Ovary (tissue), 9 donors: ENCODE measurements around the gene BICDL1. TPM values are rescaled to one million over a fixed set of nuclear protein-coding genes. Genes with fewer than 3 reads are reported as not detected.
A peak's percentile ranks its signal among the peaks of the same experiment; 100 is the strongest.

Experiments used
- DNase-seq, 5 donors: peaks; one replicate each; pipeline ENCODE4 v3.0.0-alpha.2; 2019 to 2020
- H3K27ac ChIP-seq, 2 donors: fragments of 200-600 bp; one replicate each; pipeline versions ENCODE4 v1.5.1 to v1.8.0; 2019 to 2022
- H3K27me3 ChIP-seq: fragments of 200-600 bp; one replicate; pipeline ENCODE4 v1.8.0; 2022
- H3K36me3 ChIP-seq: fragments of 200-600 bp; sonication (generic); one replicate; pipeline ENCODE4 v1.5.1; 2019
- H3K4me1 ChIP-seq: one replicate; pipeline ENCODE4 v1.8.1; 2013; ENCODE audit warnings: mild to moderate bottlenecking, moderate library complexity; ENCODE audit not compliant: insufficient read depth
- H3K4me3 ChIP-seq: fragments of 200-600 bp; sonication (generic); one replicate; pipeline ENCODE4 v1.5.1; 2017
- H3K9me3 ChIP-seq, 2 donors: fragments of 200-600 bp in 1 of 2; sonication (generic) in 1 of 2; one replicate each; pipeline versions ENCODE4 v1.5.1 to v1.8.1; 2013 to 2019; ENCODE audit warnings: mild to moderate bottlenecking in 1 of 2, moderate library complexity in 1 of 2
- CTCF ChIP-seq, 3 donors: fragments of 450-650 bp in 2 of 3; fragments of 200-600 bp in 1 of 3; IDR thresholded peaks; one replicate each; pipeline versions ENCODE4 v1.5.1 to v1.8.0; 2016 to 2022; ENCODE audit warnings: antibody characterized with exemption in 3 of 3, mild to moderate bottlenecking in 1 of 3
- EP300 ChIP-seq: sonication (generic); formaldehyde crosslinking; IDR thresholded peaks from one replicate; pipeline ENCODE4 v1.6.1; 2017; ENCODE audit warnings: antibody characterized with exemption
- POLR2A ChIP-seq: fragments of 450-650 bp; IDR thresholded peaks from one replicate; pipeline ENCODE4 v1.6.1; 2017; ENCODE audit warnings: antibody characterized with exemption, mild to moderate bottlenecking, moderate library complexity
- WGBS, 3 donors: extraction: QIAGEN DNeasy Blood & Tissue Kit in 1 of 3; methylation state at CpG; one replicate each; pipeline versions ENCODE4 v1.1.5 to v1.1.7; 2013 to 2017; 5-methylcytosine and 5-hydroxymethylcytosine counted together
- intact Hi-C, 4 donors: fragments of 100-400 bp; cut with DNase I; formaldehyde crosslinking; loops; one replicate each; pipeline versions ENCODE4 v1.11.0 to v1.15.1; 2022 to 2023
- polyA plus RNA-seq, 2 donors: library from polyadenylated mRNA; stranded (reverse); fragments of 200-250 nt in 1 of 2; fragments of 350-450 nt in 1 of 2; fragmentation: Illumina TruSeq in 1 of 2; extraction: RNeasy Lipid Tissue Mini Kit (QIAGEN cat#74804) in 1 of 2; gene quantifications; one replicate each; pipeline ENCODE4 v1.2.3, GENCODE V29; 2013 to 2014
- total RNA-seq, 7 donors: library from RNA; depleted of rRNA in 2 of 7; stranded (reverse); fragments of >200 nt in 2 of 7; fragmentation: NEBNext Ultra II Directional in 3 of 7; extraction: Animal tissue kit (Norgen Biotek cat#: 25700) in 3 of 7; gene quantifications; one replicate each; pipeline versions ENCODE4 v1.1.0 to v1.2.4, GENCODE V29; 2016 to 2023
- donor health status: DM: no; HTN: no; CAD: no; lungs with moderate emphysema.
- donor health status: DM: no; HTN: no; CAD: no.
- donor health status: Bipolar disorder and iron deficiency.
- donor health status: DM: yes; HTN: yes; CAD: no.
- donor health status: DM: no; HTN: no; CAD: no.
- donor health status: DM: yes; HTN: yes; CAD: no.

Gene BICDL1
- total and polyA plus RNA-seq, 9 donors: 0.40 to 147 (median 1.7) TPM

DNA sequence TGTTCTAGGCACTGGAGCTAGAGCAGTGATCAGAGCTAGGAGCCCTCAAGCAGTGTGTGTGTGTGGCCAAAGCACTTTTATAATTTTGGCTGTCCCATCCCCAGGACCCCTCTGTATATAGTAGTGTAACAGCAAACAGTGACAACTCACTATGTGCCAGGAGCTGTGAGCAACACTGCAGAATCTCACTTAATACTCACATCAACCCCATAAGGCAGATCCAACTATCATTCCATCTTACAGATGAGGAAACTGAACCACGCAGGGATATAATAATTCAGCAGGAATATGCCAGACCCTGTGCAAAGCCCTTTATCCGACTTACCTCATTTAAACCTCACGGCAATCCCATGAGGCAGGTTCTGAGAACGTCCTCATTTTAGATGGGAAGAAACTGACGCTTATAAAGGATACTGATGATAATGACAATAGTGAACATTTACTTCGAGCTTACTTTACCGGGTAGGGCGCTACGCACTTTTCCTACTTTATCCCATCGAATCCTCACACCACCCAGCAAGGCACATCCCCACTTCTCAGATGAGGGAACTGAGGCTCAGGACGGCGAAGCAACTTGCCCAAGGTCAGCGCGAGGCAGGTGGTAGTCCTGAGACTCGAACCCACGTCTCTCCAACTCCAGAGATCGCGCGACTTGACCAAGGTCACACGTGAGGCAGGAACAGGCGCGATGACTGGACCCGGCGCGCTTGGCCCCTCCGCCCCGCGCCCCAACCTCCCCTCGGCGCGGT, 126.8 kb downstream of the BICDL1 start:
- WGBS, 3 donors: 7 to 15% (median 12%) methylated on average over 29 to 31 of the region's 31 CpGs
- H3K27ac ChIP-seq: peak overlapping the region; percentile 9 to 86
- peak in 4 of 5 donors; percentile 28 to 63 (median 55) for DNase-seq
- intact Hi-C loops: no loop called here
- H3K27me3 ChIP-seq: no peaks in the 10 kb centered on the region
- H3K36me3 ChIP-seq: no peaks in the 10 kb centered on the region
- peaks cover 16% of the 10 kb centered on the region for H3K4me1 ChIP-seq
- TF ChIP-seq CTCF (IDR thresholded peaks at IDR 0.05) (no peak), EP300 (no peak), POLR2A (no peak)
- H3K4me3 ChIP-seq: peak overlapping the region; percentile 68
- no peaks in the 10 kb centered on the region for H3K9me3 ChIP-seq

DNA sequence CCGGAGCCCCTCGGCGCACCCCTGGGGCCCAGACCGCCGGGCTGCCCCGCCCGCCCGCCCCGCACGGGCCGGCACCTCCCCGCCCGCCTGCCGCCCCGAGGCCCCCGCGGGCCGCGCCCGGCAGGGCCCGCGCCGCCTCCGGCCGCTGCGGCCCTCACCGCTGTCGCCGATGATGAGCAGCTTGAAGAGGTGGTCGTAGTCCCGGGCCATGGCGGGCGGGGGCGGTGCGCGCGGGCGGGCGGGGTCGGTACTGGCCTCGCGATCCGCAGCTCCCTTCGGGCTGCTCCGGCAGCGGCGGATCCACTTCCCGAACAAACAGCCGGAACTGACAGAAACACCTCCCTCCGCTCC, 127.4 kb downstream of the BICDL1 start, which contains the start of gene RAB35:
Gene RAB35 (minus strand): TSS at position 313 of the 351 bp plus-strand sequence. CDS start 103 bp downstream, at position 210.
- no peak for DNase-seq
- no peaks in the 10 kb centered on the region for H3K9me3 ChIP-seq
- H3K27me3 ChIP-seq: no peaks in the 10 kb centered on the region
- WGBS, 3 donors: 0 to 1% (median 1%) methylated on average over 22 to 50 of the region's 50 CpGs
- peak within 1 kb of the TSS; percentile 68 for H3K4me3 ChIP-seq
- no peaks in the 10 kb centered on the region for H3K36me3 ChIP-seq
- H3K27ac ChIP-seq: peak within 1 kb of the TSS; percentile 86 to 92
- TF ChIP-seq CTCF (IDR thresholded peaks at IDR 0.05) (no peak), EP300 (no peak), POLR2A (no peak)
- intact Hi-C loops: no loop called here
- peaks cover 16% of the 10 kb centered on the region for H3K4me1 ChIP-seq

GRCh38 chr12:120116792-120117651, 128.0 kb downstream of the BICDL1 start:
- intact Hi-C loops: no loop called here
- Histone ChIP-seq H3K4me3 (peak overlapping the region; percentile 68), H3K9me3 (no peaks in the 10 kb centered on the region), H3K4me1 (peaks cover 16% of the 10 kb centered on the region), H3K27me3 (no peaks in the 10 kb centered on the region), H3K36me3 (no peaks in the 10 kb centered on the region), H3K27ac (peak overlapping the region; percentile 86 to 92)
- 0 to 1% (median 0%) methylated on average over 26 to 91 of the region's 91 CpGs for WGBS, 3 donors
- peak; percentile 84 for TF ChIP-seq POLR2A
- TF ChIP-seq EP300: no peak
- peak; percentile 95 to 98 (median 96) for DNase-seq

GRCh38 chr12:120117961-120118320, 128.9 kb downstream of the BICDL1 start:
- Histone ChIP-seq H3K4me3 (peak overlapping the region; percentile 68), H3K27ac (no peak overlapping the region), H3K4me1 (peaks cover 16% of the 10 kb centered on the region), H3K36me3 (no peaks in the 10 kb centered on the region), H3K27me3 (no peaks in the 10 kb centered on the region), H3K9me3 (no peaks in the 10 kb centered on the region)
- no peak for TF ChIP-seq EP300
- TF ChIP-seq POLR2A: no peak
- no peak for TF ChIP-seq CTCF (IDR thresholded peaks at IDR 0.05)
- intact Hi-C loops: no loop called here
- WGBS, 3 donors: 7 to 21% (median 7%) methylated on average over 7 of the region's 7 CpGs
- DNase-seq: no peak
